G401 (cell line): ENCODE results near the gene BPIFA2. TPM values are rescaled to one million over a fixed set of nuclear protein-coding genes. Genes with fewer than 3 reads are reported as not detected.
"Not testable (repeated sequence)": the region's sequence is repeated elsewhere in the genome, so short reads cannot be mapped to it uniquely, and the experiment has no call there.

Experiments
- DNase-seq: peaks from one replicate; pipeline ENCODE4 v3.0.0-alpha.2; 2015; ENCODE audit warnings: low spot score
- in situ Hi-C: cut with HindIII; loops from 2 replicates; pipeline ENCODE4 v1.10.0; 2016; ENCODE audit warnings: low sequenced_read_pairs, mixed read lengths
- total RNA-seq: library from RNA; depleted of rRNA; stranded (reverse); fragments of >200 nt; shearing (Covaris generic); gene quantifications from 2 replicates; pipeline ENCODE4 v1.2.3, GENCODE V29; 2014

BPIFA2 gene
- total RNA-seq, 1 experiment from 2014 or later, result not detected

GRCh38 chr20:33158637-33159385 is 9.1 kb upstream of the BPIFA2 start:
- DNase-seq, result no peak
- in situ Hi-C loops, result no loop called here

- no peak for DNase-seq
- in situ Hi-C loops, result no loop called here
Measured at GRCh38 chr20:33159713-33160112, 8.2 kb upstream of the BPIFA2 start.

GRCh38 chr20:33160681-33161080 is 7.3 kb upstream of the BPIFA2 start:
- DNase-seq, result no peak
- in situ Hi-C loops, result no loop called here

GRCh38 chr20:33162313-33162712 is 5.6 kb upstream of the BPIFA2 start:
- no peak for DNase-seq
- in situ Hi-C loops, result no loop called here

DNA sequence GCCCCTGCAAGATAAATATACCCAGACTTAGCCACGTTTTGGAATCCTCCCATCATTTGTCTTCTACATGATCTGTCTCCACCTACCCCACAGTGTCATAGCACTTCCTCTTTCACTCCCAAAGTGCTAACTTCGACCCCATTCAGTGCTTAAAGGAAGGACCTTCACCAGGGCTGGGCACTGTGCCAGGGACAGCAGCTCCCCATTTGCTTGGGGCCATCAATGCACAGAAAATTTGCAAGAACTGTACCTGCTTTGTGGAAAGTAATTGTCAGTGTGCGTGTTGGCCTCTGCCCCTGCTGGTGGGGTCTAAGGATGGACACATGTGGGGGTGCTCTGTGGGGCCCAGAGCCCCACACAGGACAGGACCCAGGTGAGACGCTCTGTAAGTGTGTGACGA is 5.2 kb upstream of the BPIFA2 start:
- in situ Hi-C loops, result no loop called here
- DNase-seq, result no peak

GRCh38 chr20:33163856-33164762 is 3.9 kb upstream of the BPIFA2 start:
- DNase-seq, result no peak
- in situ Hi-C loops, result no loop called here

GRCh38 chr20:33164763-33165095 is 3.2 kb upstream of the BPIFA2 start:
- no peak for DNase-seq
- in situ Hi-C loops, result no loop called here

DNA sequence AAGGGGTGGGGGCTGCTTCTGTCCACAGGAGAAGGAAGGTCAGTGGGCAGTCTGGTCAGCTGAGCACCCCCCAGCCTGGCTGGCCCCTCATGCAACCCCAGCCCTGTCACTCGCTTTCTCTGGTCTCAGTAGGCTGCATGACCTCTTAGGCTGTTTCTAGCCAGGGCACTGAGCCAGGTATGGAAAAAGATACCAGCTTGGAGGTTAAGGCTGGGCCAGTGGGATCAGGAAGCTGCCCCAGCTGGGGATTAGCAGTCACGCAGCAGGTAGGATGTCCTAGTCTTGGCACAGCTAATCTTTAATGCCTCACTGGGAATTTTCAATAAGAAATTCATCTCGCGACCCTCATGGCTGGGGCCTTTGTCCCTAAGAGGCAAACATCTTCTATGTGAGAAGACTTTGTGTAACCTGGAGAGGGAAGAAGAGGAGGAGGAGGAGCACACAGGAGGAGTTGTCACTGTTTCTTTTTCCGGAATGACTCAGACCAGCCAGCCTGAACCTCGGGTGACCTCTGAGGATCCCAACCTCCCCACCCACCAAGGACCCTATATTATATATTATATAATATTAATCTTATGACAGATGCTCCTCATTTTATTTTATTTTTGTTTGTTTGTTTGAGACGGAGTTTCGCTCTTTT is 2.4 kb upstream of the BPIFA2 start:
- peak; percentile 50 for DNase-seq
- in situ Hi-C loops, result no loop called here

GRCh38 chr20:33166533-33167113 is 1.3 kb upstream of the BPIFA2 start:
- in situ Hi-C loops, result no loop called here
- DNase-seq, result no peak

DNA sequence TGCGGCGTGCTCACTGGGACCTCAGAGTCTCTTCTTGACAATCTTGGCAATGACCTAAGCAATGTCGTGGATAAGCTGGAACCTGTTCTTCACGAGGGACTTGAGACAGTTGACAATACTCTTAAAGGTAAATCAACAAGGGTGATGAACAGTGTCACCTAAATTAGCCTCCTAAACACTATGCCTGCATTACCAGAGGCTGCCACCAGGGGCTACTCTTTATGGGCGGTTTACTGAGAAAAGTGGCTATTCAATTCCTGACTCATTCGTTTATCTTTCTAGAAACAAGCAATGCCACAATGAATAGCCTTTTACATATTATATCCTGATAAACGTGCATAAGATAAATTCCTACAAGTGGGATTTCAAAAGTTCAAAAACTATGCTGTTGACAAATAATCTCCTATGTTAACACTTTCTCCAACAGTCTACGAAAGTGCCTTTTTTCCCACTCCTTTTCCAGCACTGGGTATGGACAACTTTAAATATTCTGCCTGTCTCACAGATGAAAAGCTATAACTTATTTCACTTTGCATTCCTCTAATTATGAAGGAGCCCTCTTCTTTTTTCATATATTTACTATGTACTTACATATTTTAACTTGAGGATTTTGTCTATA is 1.3 kb downstream of the BPIFA2 start:
- in situ Hi-C loops, result no loop called here
- DNase-seq, result no peak

DNA sequence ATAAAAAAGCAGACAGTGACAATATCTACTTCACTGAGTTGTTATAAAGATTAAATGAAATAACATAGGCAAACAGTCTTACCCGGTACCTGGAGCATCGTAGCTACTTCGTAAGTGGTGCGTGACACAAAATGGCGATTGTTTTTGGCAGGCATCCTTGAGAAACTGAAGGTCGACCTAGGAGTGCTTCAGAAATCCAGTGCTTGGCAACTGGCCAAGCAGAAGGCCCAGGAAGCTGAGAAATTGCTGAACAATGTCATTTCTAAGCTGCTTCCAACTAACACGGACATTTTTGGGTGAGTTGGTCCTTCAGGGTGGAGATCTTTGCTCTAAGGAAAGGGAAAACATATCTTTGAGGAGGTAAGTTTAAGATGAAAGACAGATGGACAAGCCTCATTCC is 4.8 kb downstream of the BPIFA2 start:
- in situ Hi-C loops, result no loop called here
- DNase-seq, result no peak

- DNase-seq, result no peak
- in situ Hi-C loops, result no loop called here
Measured at GRCh38 chr20:33175123-33175522, 7.2 kb downstream of the BPIFA2 start.

- no peak for DNase-seq
- in situ Hi-C loops, result no loop called here
Measured at GRCh38 chr20:33176101-33176500, 8.1 kb downstream of the BPIFA2 start.

DNA sequence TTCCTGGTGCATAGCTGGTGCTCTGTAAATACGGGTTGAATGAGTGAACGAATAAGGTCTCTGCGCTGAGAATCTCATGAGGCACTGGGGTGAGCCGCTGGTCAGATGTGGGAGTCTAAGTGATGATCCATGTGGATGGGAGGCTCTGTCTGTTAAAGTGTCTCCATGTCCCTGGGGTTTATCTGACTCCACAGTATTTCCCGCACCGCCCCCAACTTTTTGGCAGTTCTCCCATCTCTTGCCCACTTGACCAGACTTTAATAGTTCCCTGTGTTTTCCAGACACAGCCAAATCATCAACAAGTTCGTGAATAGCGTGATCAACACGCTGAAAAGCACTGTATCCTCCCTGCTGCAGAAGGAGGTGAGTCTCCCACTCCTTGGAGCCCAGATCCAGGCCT is 9.9 kb downstream of the BPIFA2 start:
- in situ Hi-C loops, result no loop called here
- DNase-seq, result no peak

GRCh38 chr20:33178726-33179125 is 10.8 kb downstream of the BPIFA2 start:
- in situ Hi-C loops, result no loop called here
- DNase-seq, result no peak

- in situ Hi-C loops, result no loop called here
- DNase-seq, result no peak
Measured at GRCh38 chr20:33180169-33180568, 12.2 kb downstream of the BPIFA2 start.

- in situ Hi-C loops, result no loop called here
- no peak for DNase-seq
Measured at GRCh38 chr20:33181482-33182093, 13.6 kb downstream of the BPIFA2 start.

DNA sequence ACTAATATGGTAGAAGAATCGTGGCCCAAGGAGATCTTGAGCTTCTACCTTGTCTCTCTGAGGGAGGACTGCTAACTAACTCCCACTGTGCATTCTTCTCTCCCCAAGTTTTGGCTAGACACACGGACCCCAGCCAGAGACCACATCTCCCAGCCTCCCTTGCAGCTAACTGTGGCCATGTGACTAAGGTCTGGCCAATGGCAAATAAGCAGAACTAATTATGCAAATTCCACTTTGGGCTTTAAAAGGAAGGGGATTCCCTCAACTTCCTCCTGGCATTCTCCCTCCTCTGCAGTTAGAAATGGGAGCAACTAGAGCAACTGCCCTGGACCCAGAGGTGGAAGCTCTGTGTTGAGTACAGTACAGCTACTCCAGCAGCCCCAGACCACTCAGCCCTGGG is 15.4 kb downstream of the BPIFA2 start:
- no peak for DNase-seq
- in situ Hi-C loops, result no loop called here

GRCh38 chr20:33185031-33185590 is 17.2 kb downstream of the BPIFA2 start:
- in situ Hi-C loops, DNase-seq: not testable (repeated sequence)
